Tibial nerve (tissue), 4 donors: ENCODE measurements around the gene SART3.

Experiments used
- EP300 ChIP-seq, 2 donors: sonication (generic); formaldehyde crosslinking; IDR thresholded peaks; one replicate each; pipeline ENCODE4 v1.6.1; 2017; ENCODE audit warnings: antibody characterized with exemption in 2 of 2, mild to moderate bottlenecking in 1 of 2
- POLR2A ChIP-seq, 2 donors: fragments of 450-650 bp; IDR thresholded peaks; one replicate each; pipeline ENCODE4 v1.6.1; 2017; ENCODE audit warnings: antibody characterized with exemption in 2 of 2, mild to moderate bottlenecking in 2 of 2, moderate library complexity in 2 of 2
- TF ChIP-seq, protein P1 (sequence below), 5 experiments: fragments of 200-600 bp in 3 of 5; fragments of 450-650 bp in 2 of 5; sonication (generic) in 3 of 5; IDR thresholded peaks; one replicate each; pipeline ENCODE4 v1.5.1; 2016 to 2019; ENCODE audit warnings: antibody characterized with exemption in 5 of 5, mild to moderate bottlenecking in 3 of 5, moderate library complexity in 2 of 5

DNA sequence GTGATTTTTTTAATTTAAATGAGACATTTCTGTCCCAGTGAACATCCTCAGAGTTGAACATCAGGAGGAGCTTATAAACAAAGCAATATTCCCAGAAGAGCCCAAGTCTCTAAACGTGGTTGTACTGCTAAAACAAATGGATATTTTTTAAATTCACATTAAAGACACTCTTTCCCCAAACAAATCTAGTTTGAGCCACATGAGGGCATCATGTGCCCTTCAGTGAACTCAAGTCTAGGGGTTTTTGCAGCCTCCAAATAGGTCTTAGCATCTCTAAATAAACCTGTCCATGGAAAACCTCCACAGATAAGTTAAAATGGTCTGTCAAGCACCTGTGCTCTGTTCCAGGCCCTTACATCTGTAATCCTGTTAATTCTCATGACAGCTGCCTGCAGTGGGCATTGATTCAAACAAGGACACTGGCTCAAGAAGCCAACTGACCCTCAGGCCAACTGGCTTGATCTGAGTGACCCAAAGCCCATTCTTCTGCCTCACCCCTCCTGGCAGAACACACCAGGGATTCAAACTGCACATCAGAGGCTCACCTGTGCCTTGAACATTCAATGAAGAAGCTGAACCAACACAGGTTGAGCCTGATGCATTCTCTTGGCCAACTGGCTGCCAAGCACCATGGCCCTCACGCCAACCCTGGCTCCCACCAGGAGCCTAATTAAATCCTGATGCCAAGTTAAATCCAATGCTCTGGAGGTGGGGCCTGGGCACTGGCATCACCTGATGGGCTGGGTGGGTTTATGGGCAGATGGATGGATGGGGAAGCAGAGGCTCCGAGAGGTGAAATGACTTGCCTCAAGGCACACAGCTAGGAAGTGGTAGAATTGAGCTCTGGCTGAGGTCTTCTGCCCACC lies 10.0 kb upstream of the SART3 start:
- TF ChIP-seq, protein P1, sequence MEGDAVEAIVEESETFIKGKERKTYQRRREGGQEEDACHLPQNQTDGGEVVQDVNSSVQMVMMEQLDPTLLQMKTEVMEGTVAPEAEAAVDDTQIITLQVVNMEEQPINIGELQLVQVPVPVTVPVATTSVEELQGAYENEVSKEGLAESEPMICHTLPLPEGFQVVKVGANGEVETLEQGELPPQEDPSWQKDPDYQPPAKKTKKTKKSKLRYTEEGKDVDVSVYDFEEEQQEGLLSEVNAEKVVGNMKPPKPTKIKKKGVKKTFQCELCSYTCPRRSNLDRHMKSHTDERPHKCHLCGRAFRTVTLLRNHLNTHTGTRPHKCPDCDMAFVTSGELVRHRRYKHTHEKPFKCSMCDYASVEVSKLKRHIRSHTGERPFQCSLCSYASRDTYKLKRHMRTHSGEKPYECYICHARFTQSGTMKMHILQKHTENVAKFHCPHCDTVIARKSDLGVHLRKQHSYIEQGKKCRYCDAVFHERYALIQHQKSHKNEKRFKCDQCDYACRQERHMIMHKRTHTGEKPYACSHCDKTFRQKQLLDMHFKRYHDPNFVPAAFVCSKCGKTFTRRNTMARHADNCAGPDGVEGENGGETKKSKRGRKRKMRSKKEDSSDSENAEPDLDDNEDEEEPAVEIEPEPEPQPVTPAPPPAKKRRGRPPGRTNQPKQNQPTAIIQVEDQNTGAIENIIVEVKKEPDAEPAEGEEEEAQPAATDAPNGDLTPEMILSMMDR (IDR thresholded peaks at IDR 0.05), result peak; percentile 9 to 59 (median 29)
- TF ChIP-seq POLR2A (IDR thresholded peaks at IDR 0.05) (no peak), EP300 (IDR thresholded peaks at IDR 0.05) (peak in 1 of 2 donors; percentile 8)
